HL-60 (cell line): ENCODE results near the gene MAGED2.

Source experiments
- CTCF ChIP-seq: IDR thresholded peaks from one replicate; pipeline ENCODE4 v1.5.1; 2011; ENCODE audit warnings: low read length, control low read depth, inconsistent platforms; ENCODE audit not compliant: insufficient read depth
- POLR2AphosphoS5 ChIP-seq: IDR thresholded peaks from 2 replicates; pipeline ENCODE4 v1.6.1; 2012; ENCODE audit warnings: low read depth
- REST ChIP-seq: IDR thresholded peaks from 2 replicates; pipeline ENCODE4 v1.6.1; 2012; ENCODE audit warnings: low read depth; ENCODE audit not compliant: insufficient replicate concordance
- SPI1 ChIP-seq: IDR thresholded peaks from 2 replicates; pipeline ENCODE4 v1.6.1; 2012; ENCODE audit warnings: low read depth, mild to moderate bottlenecking, borderline replicate concordance

- no peak for TF ChIP-seq CTCF
- no peak for TF ChIP-seq POLR2AphosphoS5
- no peak for TF ChIP-seq REST
- TF ChIP-seq SPI1 = no peak
Measured at GRCh38 chrX:54808605-54809483, 1.3 kb downstream of the MAGED2 start.
